NCI-H2196 (cell line): ENCODE measurements around the gene AKT1.
A peak's percentile ranks its signal among the peaks of the same experiment; 100 is the strongest.

Experiments used
- DNase-seq: peaks from one replicate; lab custom pipeline; 2025; ENCODE audit not compliant: unreplicated experiment; lab: John Stamatoyannopoulos, UW

The AKT1 gene

GRCh38 chr14:104800015-104800770 lies 4.6 kb upstream of the AKT1 start:
- peak; percentile 52 for DNase-seq

GRCh38 chr14:104799244-104800014 lies 3.9 kb upstream of the AKT1 start:
- DNase-seq, result no peak

GRCh38 chr14:104798300-104799243 lies 3.0 kb upstream of the AKT1 start:
- DNase-seq, result no peak

- DNase-seq, result no peak
Measured at GRCh38 chr14:104797115-104798044, 1.8 kb upstream of the AKT1 start.

GRCh38 chr14:104796687-104797081 lies 1.1 kb upstream of the AKT1 start:
- no peak for DNase-seq

GRCh38 chr14:104795781-104796686 lies 486 bp upstream of the AKT1 start:
- no peak for DNase-seq

- DNase-seq, result no peak
Measured at GRCh38 chr14:104794631-104794992, 936 bp downstream of the AKT1 start.

- DNase-seq, result no peak
Measured at GRCh38 chr14:104794099-104794498, 1.4 kb downstream of the AKT1 start.

- no peak for DNase-seq
Measured at GRCh38 chr14:104793703-104793959, 1.9 kb downstream of the AKT1 start.

GRCh38 chr14:104792945-104793702 lies 2.4 kb downstream of the AKT1 start:
- no peak for DNase-seq

- no peak for DNase-seq
Measured at GRCh38 chr14:104792101-104792884, 3.3 kb downstream of the AKT1 start.

- no peak for DNase-seq
Measured at GRCh38 chr14:104791425-104791824, 4.1 kb downstream of the AKT1 start.

GRCh38 chr14:104789752-104790743 lies 5.5 kb downstream of the AKT1 start:
- DNase-seq, result no peak

- DNase-seq, result no peak
Measured at GRCh38 chr14:104788873-104789663, 6.5 kb downstream of the AKT1 start.

- DNase-seq, result no peak
Measured at GRCh38 chr14:104788161-104788818, 7.3 kb downstream of the AKT1 start.

GRCh38 chr14:104787736-104788135 lies 7.8 kb downstream of the AKT1 start:
- DNase-seq, result no peak
